Endometrium (tissue), 2 donors: Measurements from ENCODE around the gene WDR33.

ENCODE experiments used
- FAIRE-seq: peaks from 2 replicates; lab custom pipeline; 2012; peaks lifted over from hg19 to GRCh38; lab: Jason Lieb, UNC
- donor health status: control.
- donor health status: control.

The WDR33 gene

DNA sequence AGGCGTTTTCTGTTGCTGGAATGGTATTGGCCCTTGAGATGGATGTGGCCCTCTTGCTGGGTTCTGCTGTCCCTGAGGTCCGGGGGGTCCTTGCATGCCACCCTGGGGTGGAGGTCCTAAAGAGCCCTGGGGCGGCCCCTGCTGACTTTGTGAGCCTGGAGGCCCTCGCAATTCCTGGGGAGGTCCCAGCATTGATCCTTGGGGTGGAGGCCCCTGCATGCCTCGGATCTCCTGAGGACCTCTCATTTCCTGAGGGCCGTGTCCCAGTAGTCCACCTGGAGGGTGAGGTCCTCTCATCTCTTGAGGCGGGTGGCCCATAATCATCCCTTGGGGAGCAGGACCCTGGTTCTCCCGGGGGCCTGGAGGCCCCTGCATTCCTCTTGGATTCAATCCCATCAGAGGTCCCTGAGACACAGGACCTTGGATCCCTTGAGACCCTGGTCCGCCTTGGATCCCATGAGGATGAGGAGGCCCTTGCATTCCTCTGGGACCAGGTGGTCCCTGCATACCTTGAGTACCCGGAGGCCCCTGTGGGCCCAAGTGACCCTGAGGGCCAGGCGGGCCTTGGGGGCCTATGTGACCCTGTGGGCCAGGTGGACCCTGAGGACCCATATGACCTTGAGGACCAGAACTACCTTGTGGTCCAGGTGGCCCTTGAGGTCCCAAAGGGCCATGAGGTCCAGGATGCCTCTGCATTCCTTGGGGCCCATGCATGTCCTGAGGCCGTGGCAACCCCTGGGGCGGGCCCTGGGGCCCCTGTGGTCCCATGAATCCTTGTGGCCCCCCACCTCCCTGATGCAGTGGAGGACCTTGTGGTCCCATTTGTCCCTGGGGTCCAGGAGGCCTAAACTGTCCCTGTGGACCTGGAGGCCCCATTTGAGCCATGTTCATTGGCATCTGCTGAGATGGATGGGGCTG is 91.4 kb downstream of the WDR33 start:
- no peak for FAIRE-seq

DNA sequence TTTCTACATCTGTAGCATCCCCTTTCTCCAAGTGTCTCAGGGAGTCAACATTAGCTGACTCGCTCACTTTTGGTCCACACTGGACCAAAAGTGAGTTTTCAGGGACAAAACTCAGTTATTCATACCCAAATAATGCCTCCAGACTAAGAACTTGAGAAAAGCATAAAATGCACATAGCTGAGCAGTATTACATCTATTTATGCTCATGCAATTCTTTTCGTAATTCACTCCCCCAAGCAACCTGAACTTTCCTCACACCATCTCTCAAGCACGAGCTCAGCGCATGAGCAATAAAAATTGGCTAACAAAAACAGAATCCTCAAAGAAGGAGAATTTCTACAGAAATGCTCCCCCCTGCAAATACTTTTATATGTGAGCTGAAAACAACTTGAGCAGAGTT is 92.7 kb downstream of the WDR33 start:
- no peak for FAIRE-seq

DNA sequence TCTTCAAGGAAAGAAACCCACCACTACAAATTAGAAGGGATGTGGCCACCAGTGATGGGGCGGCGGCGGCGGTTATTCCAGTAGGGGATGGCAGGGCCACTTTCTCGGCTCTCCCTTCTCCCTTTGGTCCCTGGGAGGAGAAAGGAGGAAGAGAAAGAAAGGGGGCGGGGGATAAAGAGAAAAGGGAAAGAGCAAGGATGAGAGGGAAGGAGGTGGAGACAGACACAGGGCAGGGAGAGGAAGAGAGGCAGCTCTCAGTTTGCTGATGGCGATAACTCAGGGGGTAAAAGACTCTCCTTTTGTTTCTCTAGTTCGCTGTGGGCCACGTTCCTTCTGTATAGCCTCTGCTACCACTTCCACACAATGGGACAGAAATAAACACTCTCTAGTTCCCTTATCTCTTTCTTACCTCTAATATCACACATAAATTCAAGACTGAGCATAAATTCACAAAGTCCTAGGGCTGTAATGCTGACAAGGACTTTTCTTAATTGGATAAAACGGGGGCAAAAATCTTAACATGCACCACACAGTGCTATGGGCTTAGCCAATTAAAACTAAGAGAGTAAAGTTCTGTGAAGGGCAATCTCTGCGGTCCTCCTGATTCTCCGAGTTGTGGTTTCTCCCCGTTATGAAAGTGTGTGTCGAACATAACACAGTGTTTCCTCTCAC is 95.1 kb downstream of the WDR33 start:
- FAIRE-seq = no peak

DNA sequence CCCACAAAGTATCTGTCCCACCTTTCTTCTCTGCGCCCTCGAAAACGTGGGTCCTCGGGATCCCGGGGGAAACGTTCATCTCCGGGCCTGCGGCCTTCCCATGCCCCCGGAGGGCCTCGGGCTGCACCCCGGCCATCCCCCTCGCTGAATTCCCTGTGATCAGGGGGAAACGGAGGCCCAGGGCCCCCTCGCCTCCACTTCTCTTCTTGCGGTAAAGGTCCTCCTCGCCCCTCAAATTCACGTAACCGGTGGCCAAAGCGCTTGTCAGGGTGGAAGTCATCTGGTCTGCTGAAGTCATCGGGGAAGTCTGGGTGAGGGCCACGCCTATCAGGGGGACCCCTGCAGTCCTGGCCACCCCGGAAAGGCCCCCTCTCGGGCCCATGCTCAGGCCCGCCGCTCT is 97.4 kb downstream of the WDR33 start:
- FAIRE-seq = no peak

DNA sequence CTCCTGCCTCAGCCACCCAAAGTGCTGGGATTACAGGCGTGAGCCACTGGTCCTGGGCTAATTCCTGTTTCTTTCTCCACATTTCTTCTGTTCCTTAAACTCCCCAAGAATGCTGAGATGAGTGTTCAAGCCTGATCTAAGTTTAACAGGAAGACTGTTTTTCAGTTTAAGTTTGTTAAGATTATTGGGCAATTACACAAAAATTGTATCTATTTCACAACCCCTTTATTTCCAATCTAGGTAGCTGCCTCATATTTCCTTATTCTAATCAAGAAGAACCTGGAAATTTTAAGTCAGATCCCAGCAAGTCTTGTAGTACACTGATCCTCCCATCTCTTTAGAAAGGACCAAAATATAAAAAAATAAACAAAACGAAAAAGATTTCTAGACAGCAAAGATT is 98.0 kb downstream of the WDR33 start:
- FAIRE-seq = no peak

DNA sequence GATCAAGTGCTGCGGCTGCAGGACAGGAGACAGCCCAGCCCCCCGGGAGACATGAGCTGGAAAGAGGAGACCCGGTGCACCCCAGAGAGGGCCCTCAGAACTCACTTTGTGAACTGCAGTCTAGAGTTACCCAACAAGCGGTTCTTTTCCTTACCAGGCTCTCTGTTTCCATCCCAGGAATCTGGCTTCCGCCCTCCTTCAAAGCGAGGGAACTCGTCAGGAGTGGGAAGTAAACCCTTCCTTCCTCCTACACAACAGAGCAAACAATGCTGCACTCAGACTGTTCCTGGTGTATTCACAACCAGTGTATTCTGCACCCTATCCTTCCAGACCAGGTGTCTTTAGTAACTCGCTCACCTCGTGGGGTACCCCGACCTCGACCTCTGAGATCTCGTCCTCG is 101.6 kb downstream of the WDR33 start:
- FAIRE-seq = no peak

DNA sequence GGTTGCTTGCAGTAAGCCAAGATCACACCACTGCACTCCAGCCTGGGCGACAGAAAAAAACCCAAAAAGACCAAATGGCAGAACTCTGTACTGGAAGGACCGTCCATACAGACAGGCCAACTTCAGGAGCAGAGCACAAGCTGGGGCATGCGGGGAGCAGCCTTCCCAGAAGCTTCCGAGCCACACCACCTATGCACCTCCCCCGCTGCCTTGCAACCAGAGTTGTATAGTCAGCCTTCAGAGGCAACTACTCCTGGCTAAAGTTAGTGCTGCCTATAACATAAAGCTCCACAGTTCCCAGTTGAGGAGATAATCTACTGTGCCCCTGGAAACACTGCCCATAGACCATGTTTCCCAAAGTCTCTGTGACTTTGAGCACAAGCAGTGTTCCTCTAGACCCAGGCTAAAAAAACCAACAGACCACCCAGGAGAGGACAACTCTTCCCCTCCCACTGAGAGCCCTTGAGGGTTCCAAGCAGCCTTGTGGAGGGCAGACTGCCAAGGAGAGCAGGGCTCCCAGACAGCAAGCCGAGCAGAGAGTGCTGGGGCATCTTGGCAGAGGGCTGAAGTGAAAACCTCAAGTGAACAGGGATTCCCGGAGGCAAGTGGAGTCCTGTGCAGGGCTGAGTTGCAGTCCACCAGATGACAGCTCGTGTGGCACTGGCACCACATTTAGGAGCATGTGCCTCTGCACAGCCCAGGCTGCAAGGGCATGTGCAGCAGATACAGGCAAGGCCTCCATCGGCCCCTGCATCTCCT is 102.9 kb downstream of the WDR33 start:
- no peak for FAIRE-seq

DNA sequence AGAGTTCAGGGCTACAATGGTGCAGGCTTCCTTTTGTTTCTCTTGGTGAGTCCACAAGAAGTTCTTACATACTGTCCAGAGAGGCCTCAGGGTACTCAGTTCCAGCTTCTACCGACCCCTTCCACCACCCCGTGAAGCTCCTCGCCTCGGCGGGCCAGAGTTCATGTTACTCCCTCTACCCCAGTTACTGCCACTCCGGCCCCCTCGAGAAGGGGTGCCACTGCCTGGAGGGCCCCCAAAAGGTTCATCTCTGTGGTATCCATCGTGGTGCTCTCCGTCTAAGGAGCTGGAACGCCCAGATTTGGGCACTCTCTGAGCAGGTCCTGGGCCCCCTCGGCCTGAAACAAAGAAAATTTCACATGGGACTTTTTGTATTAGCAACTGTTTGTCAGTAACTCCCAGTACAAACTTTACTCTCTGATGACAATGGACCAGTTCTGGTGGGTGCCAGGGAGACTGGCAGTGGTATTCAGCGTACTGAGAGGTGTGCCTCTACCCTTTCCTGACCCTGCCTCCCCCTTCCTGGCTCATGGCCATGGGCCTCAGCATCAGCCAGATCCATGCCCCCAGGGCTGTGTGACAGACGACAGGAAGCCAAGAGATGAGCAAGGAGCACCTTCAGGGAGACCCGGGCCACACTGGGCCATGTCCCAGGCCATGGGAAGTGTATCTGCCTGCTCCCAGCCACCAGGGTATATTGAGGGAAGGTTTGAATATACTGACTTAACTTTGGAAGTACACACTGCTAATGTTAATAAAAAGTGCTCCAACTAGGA is 104.6 kb downstream of the WDR33 start:
- FAIRE-seq = no peak

DNA sequence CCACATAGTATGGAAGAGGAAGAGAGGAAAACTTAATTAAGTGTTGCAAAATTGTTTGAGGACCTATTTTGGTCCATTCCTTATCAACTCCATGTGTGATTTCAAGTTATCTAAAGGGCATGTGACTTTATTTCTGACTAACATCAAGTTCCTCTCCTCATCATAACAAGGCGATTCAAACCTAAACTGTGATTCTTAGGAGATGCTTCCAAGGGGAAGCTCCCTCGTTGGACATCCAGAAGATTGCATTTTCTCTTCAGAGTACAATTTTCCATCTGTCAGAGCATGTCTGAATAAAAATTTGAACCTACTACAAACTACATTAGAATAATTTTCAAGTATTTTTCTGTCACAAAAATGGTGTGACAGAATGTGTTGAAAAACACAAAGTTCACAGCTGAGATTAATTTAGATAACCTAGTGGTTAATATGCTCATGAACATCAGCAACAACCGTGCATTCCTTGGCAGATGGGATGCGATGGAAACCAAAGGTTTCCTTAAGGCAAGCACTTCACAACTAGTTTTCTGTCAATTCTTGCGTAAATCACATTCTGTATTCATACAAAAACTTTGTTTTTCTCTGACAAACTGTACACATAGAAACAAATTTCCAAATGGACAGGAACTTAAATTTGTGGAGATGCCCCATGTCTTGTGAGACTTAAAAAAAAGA is 105.4 kb downstream of the WDR33 start:
- no peak for FAIRE-seq

DNA sequence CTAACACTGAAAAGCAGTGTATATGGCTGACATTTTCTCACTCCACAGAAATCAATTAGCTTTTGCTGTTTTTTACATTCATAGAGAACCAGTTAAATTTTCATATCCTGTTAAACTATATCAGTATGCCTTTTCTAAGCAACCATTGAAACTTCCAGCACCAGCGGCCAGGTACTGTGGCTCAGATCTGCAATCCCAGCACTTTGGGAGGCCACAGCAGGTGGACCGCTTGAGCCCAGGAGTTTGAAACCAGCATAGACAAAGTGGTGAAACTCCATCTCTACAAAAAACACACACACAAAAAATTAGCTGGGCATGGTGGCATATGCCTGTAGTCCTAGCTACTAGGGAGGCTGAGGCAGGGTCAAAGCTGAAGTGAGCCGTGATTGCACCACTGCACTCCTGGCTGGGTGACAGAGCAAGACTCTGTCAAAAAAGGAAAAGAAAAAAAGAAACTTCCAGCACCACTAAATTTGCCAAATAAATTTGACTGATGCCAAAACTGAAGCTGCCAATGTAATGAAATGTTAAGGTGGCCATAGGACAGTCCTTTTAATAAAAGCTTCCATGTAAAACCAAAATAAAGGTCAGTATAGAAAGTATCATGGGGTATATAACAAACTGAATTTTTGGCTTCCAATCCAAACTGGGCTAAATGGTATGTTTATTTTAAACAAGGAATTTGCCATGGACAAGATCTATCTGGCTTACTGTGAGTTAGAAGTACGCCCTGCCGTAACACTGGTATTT is 106.2 kb downstream of the WDR33 start:
- FAIRE-seq = no peak

DNA sequence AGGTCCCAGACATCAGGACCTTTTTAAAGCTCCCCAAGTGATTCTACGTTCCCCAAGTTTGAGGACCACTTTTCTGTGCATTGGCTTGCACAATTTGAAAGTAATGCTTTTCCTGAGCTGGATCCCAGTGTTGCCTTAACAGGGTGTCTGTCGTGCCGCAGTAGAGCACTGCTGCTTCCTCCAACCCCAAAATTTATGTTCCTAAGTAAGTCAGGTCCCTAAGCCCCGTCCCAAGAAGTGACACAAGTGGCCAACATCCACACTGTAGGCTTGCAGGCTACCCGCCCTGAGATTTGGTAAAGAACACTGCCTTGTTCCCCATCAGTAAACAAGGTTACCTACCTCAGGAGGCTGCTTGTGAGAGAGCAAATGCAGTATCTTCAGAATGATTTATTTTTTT is 107.7 kb downstream of the WDR33 start:
- FAIRE-seq = no peak

DNA sequence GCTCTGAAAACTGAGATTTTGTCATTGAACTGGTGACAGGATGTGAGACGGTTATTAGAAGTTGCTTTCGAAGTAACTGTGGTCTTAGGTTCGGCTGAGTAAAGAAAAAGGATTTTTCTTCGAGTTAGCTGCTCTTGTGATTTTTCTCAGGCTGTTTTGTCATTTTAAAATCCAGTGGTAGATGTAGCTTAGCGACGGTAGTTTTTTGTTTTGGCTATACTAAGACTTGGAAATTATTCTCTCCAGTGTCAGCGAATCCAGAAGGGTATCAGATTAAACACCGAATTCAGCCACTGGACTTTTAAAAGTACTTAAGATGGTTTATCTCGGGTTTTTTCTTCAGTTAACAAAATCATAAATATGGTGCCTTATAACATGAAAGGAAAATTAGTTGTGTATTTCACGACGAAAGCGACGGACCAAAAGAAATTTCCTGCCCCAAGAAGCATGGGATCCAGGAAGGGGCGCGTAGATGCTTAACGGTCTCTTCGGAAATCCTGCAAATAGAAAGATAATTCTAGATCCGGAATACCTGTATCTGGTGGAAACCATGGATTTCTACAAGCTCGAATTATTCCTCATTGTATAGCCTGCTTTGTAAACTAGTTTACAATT is 108.5 kb downstream of the WDR33 start:
- no peak for FAIRE-seq

DNA sequence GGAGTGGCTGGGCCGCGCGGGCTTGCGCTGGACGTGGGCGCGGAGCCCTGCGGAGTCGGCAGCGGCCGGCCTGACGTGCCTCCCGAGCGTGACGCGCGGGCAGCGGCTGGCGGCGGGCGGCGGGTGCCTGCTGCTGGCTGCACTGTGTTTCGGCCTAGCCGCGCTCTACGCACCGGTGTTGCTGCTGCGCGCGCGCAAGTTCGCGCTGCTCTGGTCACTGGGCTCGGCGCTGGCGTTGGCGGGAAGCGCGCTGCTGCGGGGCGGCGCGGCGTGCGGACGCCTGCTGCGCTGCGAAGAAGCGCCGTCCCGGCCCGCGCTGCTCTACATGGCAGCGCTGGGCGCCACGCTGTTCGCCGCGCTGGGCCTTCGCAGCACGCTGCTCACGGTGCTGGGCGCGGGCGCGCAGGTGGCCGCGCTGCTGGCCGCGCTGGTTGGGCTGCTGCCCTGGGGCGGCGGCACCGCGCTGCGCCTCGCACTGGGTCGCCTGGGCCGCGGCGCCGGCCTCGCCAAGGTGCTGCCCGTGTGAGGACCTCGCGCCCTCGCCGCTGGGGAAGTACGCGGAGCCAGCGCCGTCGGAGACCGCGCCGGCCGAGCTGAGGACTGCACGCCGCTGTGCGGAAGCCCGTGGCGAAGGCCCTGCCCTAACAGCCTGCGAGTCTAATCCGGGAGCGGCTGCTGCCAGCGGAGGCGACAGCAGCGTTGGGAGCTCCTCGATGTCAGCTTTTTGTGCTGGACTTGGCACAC is 109.1 kb downstream of the WDR33 start:
- FAIRE-seq = no peak

DNA sequence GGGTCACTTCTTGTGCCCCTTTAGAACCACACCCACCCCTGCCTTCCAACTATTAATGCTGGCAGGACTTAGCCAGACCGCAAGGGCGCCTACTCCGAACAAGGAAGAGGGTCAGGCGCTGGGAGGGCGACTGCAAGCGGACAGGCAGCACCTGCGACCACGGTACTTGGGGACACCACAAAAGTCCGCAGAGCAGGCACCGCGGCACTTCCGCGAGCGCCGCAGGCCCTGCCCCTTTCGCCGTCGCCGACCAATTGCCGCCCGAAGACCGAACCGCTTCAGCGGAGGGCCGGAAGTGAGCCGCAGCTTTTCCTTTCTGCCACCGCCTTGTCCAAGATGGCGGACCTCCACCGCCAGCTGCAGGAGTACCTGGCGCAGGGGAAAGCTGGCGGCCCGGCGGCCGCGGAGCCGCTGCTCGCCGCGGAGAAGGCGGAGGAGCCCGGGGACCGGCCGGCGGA is 109.7 kb downstream of the WDR33 start, which contains the start of gene SFT2D3:
Gene SFT2D3, plus strand, starts transcription at position 305 of the 458 bp plus-strand sequence. Its CDS starts 32 bp downstream, at position 337.
- no peak for FAIRE-seq

DNA sequence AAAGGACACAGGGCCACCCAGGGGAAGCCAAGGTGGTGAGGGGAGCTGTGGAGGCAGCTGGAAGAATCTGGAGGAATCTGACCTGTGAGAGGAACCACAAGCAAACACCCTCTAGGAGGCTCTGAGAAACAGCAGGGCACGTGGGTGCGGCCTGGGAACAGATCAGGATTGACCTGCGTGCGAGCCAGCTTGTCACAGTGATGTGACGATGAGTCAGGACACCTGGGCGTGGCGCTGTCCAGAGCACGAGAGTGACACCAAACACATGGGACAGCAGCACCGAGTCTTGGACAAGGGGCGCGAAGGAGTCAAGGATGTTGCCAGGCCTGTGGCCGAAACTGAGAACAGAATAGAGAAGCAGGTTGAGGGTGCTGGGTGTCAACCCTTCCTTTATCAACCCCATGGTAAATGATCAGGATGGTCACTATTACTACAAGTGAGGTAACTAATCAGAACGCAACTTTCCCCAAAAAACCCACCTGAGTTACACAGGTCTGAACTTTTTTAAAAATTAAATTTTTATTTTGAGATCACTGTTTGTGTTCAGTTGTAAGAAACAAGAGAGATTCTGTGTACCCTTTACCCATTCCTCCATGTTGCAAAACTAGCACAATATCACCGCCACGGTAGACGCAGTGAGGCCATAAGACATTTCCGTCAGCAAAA is 110.3 kb downstream of the WDR33 start:
- no peak for FAIRE-seq

DNA sequence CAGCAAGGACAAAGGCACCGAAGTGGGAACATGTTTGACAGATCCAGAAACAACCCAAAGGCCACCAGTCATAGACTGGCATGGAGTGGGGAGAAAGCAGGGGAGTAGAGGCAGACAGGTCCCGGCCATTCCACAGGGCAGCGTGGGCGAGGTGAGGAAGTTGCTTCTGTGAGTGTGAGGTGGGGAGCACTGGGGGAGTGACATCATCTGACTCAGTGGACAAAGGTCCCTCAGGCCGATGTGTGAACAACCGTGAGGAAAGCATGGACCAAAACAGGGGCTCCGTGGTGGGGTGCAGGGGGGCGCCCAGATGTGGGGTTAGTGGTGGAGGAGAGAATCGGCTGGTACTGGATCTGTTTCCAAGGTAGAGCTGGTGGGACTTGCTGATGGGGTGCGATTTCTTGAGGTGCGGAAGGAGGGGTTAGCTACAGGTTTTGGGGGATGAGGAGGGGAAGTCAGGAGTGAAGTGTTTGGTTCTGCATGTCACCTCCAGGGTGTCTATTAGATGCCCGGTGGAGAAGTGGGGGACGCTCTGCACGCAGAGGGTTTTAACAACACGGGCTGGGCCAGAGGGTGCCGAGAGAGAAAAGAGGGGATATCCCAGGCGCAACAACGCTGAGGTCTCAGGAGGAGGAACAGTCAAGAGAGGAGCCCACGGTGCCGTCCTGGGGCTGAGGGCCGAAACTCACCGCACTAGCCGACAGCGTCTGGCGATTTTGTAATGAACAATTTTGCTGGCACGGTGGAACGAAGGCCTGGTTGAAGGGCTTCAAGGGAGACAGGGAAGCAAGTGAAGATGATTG is 112.2 kb downstream of the WDR33 start:
- no peak for FAIRE-seq

DNA sequence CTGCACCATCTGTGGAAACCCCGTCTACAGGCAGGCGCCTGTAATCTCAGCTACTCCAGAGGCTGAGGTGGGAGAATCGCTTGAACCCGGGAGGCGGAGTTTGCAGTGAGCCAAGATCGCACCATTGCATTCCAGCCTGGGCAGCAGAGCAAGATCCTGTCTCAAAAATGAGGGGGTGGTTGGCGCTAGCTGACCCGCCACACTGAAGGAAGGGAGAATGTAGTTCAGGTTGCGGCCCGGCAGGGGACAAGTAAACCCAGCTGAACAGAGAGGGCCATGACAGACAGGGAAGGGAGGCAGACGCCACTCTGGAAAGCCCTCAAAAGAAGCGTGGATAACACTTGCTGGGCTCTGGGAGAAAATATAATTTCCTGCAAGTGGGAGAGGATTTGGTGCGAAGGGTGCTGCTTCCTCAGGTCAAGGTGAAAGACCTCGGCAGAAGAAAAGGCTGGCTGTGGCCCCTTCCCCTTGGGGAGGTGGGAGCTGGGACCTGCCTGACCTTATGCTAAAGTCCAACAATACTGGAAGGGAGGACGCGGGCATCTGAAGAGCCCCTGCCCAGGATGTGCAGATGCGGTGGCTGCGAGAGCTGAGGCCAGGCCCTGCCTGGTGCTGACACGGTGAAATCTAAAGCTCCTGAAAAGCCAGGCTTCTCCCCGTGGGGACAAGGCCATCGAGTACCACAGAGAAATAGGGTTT is 113.3 kb downstream of the WDR33 start:
- FAIRE-seq = no peak
